ENCODE results near the gene TMEM117. TPM values are rescaled to one million over a fixed set of nuclear protein-coding genes. Genes with fewer than 3 reads are reported as not detected.
A peak's percentile ranks its signal among the peaks of the same experiment; 100 is the strongest.

TMEM117 gene
- total RNA-seq (1 to 10 TPM; 3.3 to 4.7 (median 4.2) TPM), polyA plus RNA-seq (1 to 10 TPM; 1.9 to 4.1 (median 3.3) TPM)
- long read RNA-seq, donor 1, partial matches to known transcripts = 0 of 5 reads
- long read RNA-seq, donor 1, other reads (novel, unspliced or antisense) = 2 of 5 reads
- long read RNA-seq, donor 2, transcript TMEM117-201 (8 exons, 2,758 nt) = major isoform, 6 of 11 reads
- long read RNA-seq, donor 2, partial matches to known transcripts = 0 of 11 reads
- long read RNA-seq, donor 2, other reads (novel, unspliced or antisense) = 5 of 11 reads

DNA sequence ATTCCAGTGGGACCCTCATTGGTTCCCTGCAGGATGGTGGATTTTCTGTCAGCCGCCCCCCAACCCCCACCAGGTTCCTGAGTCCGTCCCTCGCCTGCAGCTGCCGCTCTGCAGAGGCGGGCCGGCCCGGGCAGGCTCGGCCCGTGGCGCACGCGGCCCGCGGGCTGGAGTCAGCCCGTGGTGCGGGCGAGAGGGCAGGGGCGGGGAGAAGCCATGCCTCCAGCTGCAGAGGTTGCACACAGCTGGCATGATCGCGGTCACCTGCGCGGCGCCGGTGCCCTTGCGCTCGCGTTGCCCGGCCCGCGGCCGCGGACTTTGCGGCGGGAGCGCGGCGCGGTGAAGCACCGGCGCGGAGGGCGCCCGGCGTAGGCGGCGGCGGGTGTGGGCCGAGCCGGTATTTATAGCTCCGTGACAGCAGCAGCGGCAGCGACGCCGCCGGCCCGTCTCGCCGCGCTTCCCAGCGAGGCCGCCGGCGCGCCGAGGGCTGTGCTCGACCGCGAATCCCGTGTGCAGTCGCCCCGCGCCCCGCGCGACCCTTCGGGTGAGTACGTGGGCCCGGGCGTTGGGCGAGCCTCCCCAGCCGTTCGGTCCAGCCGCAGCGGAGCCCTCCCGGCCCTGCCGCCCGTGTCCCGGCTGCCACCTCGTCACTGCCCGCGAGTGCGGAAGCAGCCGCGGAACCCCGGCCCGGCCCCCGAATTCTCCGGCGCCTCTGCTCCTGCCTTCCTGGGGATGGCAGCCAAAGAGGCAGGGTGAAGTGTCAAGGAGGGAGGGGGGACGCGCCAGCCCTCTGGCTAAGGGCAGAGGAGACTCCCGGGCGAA is at the start of gene TMEM117:
TSS of gene TMEM117 (plus strand) at position 426 of the 819 bp plus-strand sequence.
- DNase-seq (peak; percentile 81 to 89), ATAC-seq (peak; percentile 95 to 96 (median 95))
- Histone ChIP-seq H3K9me3 (no peaks in the 10 kb centered on the region), H3K27me3 (ENCODE audit: insufficient read depth in 3 of 3, low read length in 2 of 3) (no peaks in the 10 kb centered on the region), H3K4me3 (peak within 1 kb of the TSS; percentile 93), H3K27ac (peak within 1 kb of the TSS; percentile 98), H3K4me1 (peaks cover 16% of the 10 kb centered on the region), H3K36me3 (ENCODE audit: insufficient read depth in 1 of 2, low read depth in 1 of 2) (no peaks in the 10 kb centered on the region)
- TF ChIP-seq, protein P1, sequence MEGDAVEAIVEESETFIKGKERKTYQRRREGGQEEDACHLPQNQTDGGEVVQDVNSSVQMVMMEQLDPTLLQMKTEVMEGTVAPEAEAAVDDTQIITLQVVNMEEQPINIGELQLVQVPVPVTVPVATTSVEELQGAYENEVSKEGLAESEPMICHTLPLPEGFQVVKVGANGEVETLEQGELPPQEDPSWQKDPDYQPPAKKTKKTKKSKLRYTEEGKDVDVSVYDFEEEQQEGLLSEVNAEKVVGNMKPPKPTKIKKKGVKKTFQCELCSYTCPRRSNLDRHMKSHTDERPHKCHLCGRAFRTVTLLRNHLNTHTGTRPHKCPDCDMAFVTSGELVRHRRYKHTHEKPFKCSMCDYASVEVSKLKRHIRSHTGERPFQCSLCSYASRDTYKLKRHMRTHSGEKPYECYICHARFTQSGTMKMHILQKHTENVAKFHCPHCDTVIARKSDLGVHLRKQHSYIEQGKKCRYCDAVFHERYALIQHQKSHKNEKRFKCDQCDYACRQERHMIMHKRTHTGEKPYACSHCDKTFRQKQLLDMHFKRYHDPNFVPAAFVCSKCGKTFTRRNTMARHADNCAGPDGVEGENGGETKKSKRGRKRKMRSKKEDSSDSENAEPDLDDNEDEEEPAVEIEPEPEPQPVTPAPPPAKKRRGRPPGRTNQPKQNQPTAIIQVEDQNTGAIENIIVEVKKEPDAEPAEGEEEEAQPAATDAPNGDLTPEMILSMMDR (IDR thresholded peaks at IDR 0.05) = no peak
- WGBS, 3 donors = 0% methylated on average over 52 to 103 of the region's 103 CpGs
- intact Hi-C loops (cut with DNase I) = loop anchor here in 1 of 2 donors (2.0 to 5.0 kb wide), 2 partner anchors 29 to 1599 kb away; partner anchors contain the start of genes TWF1 and YAF2

GRCh38 chr12:43786899-43787693 is 48.8 kb upstream of the TMEM117 start:
- Histone ChIP-seq H3K4me3 (no peak overlapping the region), H3K9me3 (no peaks in the 10 kb centered on the region), H3K36me3 (ENCODE audit: insufficient read depth in 1 of 2, low read depth in 1 of 2) (peaks cover 4 to 60% of the 10 kb centered on the region in 2 donors), H3K27me3 (ENCODE audit: insufficient read depth in 3 of 3, low read length in 2 of 3) (no peaks in the 10 kb centered on the region), H3K27ac (no peak overlapping the region), H3K4me1 (no peaks in the 10 kb centered on the region)
- no peak for ATAC-seq
- TF ChIP-seq, protein P1 (IDR thresholded peaks at IDR 0.05) = no peak
- intact Hi-C loops (cut with DNase I) = no loop called here
- DNase-seq = no peak

DNA sequence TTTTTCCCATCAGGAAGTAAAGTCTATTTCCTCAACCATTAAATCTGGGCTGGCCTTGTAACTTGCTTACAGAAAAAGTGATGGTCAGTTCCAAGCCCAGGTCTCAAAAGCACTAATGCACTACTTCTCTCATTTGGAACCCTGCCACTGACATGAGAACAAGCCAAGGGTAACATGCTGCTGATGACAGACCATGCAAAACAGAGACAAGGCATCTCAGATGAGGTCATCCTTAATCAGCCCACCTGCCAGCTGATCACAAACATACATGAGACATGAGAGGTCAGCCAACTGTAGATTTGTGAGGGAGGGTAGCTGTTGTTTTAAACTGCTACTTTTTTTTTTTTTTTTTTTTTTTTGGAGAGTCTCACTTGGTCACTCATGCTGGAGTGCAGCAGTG is 45.9 kb upstream of the TMEM117 start:
- ATAC-seq = no peak
- peaks cover 4 to 50% of the 10 kb centered on the region in 2 donors for H3K36me3 ChIP-seq (ENCODE audit: insufficient read depth in 1 of 2, low read depth in 1 of 2)
- H3K4me1 ChIP-seq = no peaks in the 10 kb centered on the region

DNA sequence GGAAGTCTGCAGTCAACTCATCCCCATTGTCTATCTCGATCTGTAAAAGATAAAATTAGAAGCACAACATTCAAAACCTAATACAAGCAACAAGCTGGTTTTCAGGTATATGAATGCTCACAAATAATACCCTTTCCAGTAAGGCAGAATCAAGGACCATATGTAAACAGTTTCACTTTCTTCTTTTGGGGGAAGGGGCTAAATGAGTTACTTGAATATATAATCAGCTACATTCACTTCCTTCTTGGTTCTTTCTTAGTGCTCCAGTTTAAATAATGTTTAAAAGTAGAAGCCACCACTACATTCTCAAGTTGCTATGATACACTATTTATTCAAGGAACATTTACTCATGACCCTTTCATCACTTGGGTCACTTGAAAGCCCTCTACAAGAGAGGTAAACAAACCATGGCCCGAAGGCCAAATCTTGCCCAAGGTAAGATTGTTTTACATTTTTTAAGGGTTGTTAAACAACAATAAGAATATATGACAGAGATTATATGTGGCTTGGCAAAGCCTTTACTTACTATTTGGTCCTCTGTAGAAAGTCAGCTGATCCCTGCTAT is 40.1 kb upstream of the TMEM117 start:
- DNase-seq (no peak), ATAC-seq (no peak)
- Histone ChIP-seq H3K4me1 (no peaks in the 10 kb centered on the region), H3K27ac (no peak overlapping the region), H3K4me3 (no peak overlapping the region), H3K36me3 (ENCODE audit: insufficient read depth in 1 of 2, low read depth in 1 of 2) (peaks cover 5 to 76% of the 10 kb centered on the region in 2 donors), H3K9me3 (no peaks in the 10 kb centered on the region), H3K27me3 (ENCODE audit: insufficient read depth in 3 of 3, low read length in 2 of 3) (no peaks in the 10 kb centered on the region)
- intact Hi-C loops (cut with DNase I) = no loop called here
- TF ChIP-seq, protein P1 (IDR thresholded peaks at IDR 0.05) = no peak
- WGBS, 3 donors = 75 to 88% (median 86%) methylated on average over 2 of the region's 2 CpGs

More for the DNA sequence above, 45.9 kb upstream of the TMEM117 start:
- H3K27me3 ChIP-seq (ENCODE audit: insufficient read depth in 3 of 3, low read length in 2 of 3) = no peaks in the 10 kb centered on the region
- no peak overlapping the region for H3K27ac ChIP-seq
- no peaks in the 10 kb centered on the region for H3K9me3 ChIP-seq
- no peak for DNase-seq
- no peak overlapping the region for H3K4me3 ChIP-seq
- intact Hi-C loops (cut with DNase I) = no loop called here
- TF ChIP-seq, protein P1 (IDR thresholded peaks at IDR 0.05) = no peak

All from psoas muscle (tissue), 8 donors.